ENCODE measurements around the gene ATP5PO.

- TF ChIP-seq CTCF (IDR thresholded peaks at IDR 0.05) (no peak), POLR2A (IDR thresholded peaks at IDR 0.05) (no peak)
Observed at GRCh38 chr21:33924766-33925100, 9.1 kb upstream of the ATP5PO start.
